GM12801 (cell line): ENCODE measurements around the gene ARSB.

Source experiments
- TF ChIP-seq, protein P1 (sequence below): IDR thresholded peaks from one replicate; pipeline ENCODE4 v1.5.1; 2011; ENCODE audit warnings: control low read depth; ENCODE audit not compliant: insufficient read length; ENCODE audit errors: extremely low read depth

Gene ARSB

DNA sequence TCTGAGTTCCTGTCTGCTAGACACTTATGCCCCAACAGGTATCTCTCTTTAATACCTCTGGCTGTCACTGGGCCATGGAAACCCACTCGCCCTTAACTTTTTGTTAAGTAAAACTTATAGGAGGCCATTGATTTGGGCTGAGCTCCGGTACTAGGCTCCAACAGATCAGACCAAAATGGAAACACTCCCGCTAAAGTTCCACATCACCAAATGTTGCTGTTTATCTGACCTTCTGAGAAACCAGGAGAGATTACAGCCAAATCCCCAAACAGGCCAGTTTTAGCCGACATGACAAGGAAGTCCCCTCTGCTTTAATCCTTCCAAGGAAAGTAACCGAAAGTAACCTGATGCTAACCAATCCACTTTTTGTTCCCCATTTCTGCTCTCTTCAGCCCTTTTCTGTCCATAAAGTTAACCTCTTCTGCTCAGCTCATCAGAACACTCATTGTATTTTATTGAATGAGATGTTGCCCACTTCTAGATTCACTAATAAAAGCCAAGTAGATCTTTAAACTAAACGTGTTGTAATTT, 221.4 kb downstream of the ARSB start:
- TF ChIP-seq, protein P1, sequence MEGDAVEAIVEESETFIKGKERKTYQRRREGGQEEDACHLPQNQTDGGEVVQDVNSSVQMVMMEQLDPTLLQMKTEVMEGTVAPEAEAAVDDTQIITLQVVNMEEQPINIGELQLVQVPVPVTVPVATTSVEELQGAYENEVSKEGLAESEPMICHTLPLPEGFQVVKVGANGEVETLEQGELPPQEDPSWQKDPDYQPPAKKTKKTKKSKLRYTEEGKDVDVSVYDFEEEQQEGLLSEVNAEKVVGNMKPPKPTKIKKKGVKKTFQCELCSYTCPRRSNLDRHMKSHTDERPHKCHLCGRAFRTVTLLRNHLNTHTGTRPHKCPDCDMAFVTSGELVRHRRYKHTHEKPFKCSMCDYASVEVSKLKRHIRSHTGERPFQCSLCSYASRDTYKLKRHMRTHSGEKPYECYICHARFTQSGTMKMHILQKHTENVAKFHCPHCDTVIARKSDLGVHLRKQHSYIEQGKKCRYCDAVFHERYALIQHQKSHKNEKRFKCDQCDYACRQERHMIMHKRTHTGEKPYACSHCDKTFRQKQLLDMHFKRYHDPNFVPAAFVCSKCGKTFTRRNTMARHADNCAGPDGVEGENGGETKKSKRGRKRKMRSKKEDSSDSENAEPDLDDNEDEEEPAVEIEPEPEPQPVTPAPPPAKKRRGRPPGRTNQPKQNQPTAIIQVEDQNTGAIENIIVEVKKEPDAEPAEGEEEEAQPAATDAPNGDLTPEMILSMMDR = no peak

DNA sequence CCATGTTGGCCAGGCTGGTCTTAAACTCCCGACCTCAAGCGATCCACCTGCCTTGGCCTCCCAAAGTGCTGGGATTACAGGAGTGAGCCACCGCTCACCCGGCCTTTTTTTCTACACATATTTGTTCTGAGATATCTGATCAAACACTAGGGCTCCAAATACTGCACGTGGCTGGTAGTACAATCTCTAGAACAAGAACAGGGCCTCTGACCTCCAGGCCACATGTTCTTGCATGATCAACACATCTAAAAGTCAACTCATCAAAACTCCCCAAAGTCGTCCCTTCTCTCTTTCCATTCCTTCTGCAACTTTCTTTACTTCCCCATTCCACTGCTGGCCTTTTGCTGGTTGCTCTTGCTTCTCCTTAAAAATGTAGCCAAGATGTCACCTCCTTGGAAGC, 223.3 kb downstream of the ARSB start:
- TF ChIP-seq, protein P1 = no peak

DNA sequence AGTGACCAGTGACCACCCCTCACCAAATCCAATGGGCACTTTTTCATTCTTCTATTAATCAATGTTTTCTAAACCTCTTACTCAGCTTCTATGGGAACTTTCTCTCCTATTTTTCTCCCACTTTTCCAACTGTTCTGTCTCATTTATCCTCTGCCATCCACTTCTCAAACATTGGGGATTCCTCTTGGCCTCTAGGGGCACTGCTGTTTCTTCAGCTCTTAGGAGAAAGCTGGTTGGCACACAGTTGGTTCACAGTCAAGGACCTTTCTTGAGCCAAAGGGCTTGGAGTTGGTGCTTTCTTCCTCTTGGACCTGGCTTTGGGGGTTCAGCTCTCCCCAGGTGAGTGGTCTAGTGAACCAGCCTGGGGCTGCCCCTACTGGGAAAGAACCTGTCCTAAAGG, 224.3 kb downstream of the ARSB start:
- TF ChIP-seq, protein P1 = no peak

DNA sequence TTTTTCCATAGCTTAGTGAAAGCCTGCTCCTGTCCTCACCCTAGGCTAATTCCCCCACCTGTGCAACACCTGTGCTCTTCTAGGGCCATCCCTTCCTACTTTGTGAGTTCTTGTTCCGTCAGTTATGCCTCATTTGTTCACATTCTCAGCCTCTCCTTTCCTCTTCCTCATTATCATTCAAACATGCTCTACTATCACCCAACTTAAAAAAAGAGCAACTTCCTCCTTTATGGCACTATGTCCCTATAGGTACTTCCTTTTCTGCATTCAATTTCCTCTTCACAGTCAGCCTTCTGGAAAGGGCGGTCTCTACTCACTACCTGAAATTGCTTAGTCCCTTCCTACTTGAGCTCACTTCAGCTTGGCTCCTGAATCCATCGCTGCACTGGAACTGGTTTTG, 224.7 kb downstream of the ARSB start:
- TF ChIP-seq, protein P1 = no peak

DNA sequence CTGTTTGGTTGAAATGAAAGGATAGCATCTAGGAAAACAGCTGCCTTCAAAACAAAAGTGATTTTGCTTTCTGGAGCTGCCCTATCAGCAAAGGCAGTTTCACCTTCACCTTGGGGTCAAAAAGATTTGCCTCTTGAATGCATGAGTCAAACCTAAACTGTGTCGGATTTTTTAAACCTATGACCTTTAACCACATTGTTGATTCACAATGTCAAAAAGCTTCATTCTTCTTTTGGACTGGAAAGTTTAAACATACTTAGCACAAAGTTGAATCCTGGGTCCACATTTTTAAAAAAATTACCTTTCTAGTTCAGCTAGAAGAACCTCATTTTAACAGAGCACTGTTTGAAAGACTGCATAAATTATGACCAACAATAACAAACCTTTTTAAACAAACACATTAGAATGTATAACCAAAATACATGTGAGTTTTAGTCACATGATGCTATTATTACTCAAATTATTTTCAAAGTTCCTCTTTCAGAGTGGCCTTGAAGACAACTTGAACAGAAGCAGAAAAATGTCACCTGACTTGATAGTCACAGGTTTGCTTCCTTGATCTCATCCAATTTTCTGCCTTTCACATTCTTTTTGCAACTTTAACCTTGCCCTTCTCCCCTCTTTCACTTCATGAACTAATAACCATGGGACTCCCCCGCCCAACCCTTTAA, 226.8 kb downstream of the ARSB start:
- TF ChIP-seq, protein P1 = no peak

DNA sequence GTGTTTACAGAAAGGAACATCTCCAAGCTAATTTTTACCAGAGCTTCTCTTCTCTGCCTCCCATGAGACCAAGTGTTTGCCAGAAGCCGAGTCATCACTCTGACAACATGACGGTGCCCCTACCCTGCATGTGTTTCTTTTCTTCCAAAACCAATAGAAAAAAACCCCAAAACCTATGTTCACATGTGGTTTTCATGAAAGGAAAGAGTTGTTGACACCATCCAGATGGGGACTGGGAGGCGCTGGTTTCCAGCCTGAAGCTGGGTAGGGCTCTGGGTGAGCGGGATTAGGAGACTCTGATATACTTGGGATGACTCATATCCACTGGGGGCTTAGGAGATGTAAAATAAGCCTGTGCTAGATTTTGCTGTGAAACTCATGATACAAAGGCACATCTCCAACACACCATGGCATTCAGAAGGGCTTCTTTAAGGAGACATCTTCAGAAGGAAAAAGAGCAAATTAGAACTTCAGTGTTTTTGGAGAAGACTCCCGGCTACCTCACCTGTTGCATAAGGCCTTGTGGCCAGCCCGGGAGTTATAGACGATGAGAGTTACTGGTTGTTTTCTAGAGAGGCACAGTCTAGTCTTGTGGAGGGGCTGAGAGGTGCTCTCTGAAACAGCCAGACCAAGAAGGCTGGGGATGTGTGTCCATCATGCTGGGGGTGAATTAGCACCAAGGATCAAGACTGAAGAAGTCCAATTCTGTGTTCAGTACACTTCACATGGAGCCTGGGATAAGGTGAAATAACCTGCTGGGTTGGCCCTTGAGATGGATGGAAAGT, 227.6 kb downstream of the ARSB start:
- TF ChIP-seq, protein P1 = no peak

DNA sequence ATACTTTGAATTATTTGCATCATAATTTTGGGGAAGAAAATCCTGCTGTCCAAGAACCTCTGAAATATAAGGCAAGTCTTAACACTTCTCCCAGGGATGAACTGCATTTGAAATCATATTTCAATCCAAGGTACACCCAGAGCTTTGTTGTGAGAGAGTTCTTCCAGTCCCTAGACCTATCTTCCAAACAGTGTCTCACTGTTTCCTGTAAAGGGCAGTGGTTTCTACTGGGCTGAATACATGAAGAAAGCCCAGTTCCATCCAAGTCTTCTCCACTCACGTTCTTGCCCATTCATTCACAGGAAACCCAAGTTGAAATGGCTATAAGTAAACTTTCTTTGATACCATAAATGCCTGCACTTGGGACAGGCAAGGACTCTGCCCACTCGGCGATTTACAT, 228.3 kb downstream of the ARSB start:
- TF ChIP-seq, protein P1 = no peak
